HepG2 (cell line): ENCODE data around the gene TNFSF11. TPM values are rescaled to one million over a fixed set of nuclear protein-coding genes. Genes with fewer than 3 reads are reported as not detected.

Source experiments
- ATAC-seq: fragments of 200-7000 bp; cut with Tn5 transposase; 3 replicates; pipeline ENCODE4 v1.9.1; 2020; ENCODE audit warnings: mild to moderate bottlenecking, moderate library complexity
- BruUV-seq: library from RNA; stranded (reverse); fragments of 400-500 nt; replicated peaks from 2 replicates; lab custom pipeline; 2021; lab: Mats Ljungman, UMichigan
- CTCF ChIA-PET: fragments of 300-600 bp; formaldehyde crosslinking; extraction: SDS; loops from one replicate; lab custom pipeline; 2021; ENCODE audit warnings: low total read pairs, inconsistent platforms, low intra/inter-chr PET ratio; lab: Yijun Ruan, JAX
- POLR2A ChIA-PET: fragments of 350-600 bp; sonication (Branson Sonifier 250); formaldehyde crosslinking; loops from one replicate; lab custom pipeline; 2020; ENCODE audit warnings: antibody characterized with exemption, inconsistent platforms; lab: Yijun Ruan, JAX
- DNase-seq: peaks from one replicate; pipeline ENCODE4 v3.0.0-alpha.2; 2015; ENCODE audit warnings: low spot score
- FAIRE-seq: peaks from 3 replicates; lab custom pipeline; 2011; peaks lifted over from hg19 to GRCh38; lab: Jason Lieb, UNC
- H2AFZ ChIP-seq: one replicate; pipeline ENCODE4 v1.6.1; 2011; ENCODE audit warnings: low read length, inconsistent platforms
- H3K27ac ChIP-seq: fragments of 300-600 bp; 3 replicates; pipeline ENCODE4 v1.8.0; 2011; ENCODE audit warnings: mixed run types, mild to moderate bottlenecking, mixed read lengths, low read length, inconsistent platforms; ENCODE audit not compliant: insufficient read depth; ENCODE audit errors: extremely low read length
- H3K27me3 ChIP-seq, 2 experiments: fragments of 200-600 bp in 1 of 2; 2 replicates in 1 of 2; 3 replicates in 1 of 2; pipeline versions ENCODE4 v1.6.0 to v1.8.0; 2011; ENCODE audit warnings: low read length in 2 of 2, mild to moderate bottlenecking in 2 of 2, moderate library complexity in 2 of 2, inconsistent platforms in 1 of 2; ENCODE audit not compliant: insufficient read depth in 2 of 2, control insufficient read depth in 1 of 2
- H3K36me3 ChIP-seq, 2 experiments: fragments of 200-600 bp in 1 of 2; replicated peaks in 1 of 2; 2 replicates in 1 of 2; 3 replicates in 1 of 2; pipeline versions ENCODE4 v1.5.1 to v1.8.0; 2011; ENCODE audit warnings: low read length in 2 of 2, inconsistent platforms in 1 of 2; ENCODE audit not compliant: insufficient read depth in 2 of 2, control insufficient read depth in 1 of 2
- H3K4me1 ChIP-seq: 2 replicates; pipeline ENCODE4 v1.5.1; 2012; ENCODE audit warnings: low read length, inconsistent platforms; ENCODE audit not compliant: insufficient read depth
- H3K4me2 ChIP-seq: 2 replicates; pipeline ENCODE4 v1.6.0; 2011; ENCODE audit warnings: low read depth, low read length, inconsistent platforms
- H3K4me3 ChIP-seq, 3 experiments: fragments of 200-600 bp in 1 of 3; sonication (generic), shearing (Covaris generic) in 1 of 3; replicated peaks in 1 of 3; 2 replicates each; pipeline ENCODE4 v1.5.1; 2011 to 2016; ENCODE audit warnings: low read length in 3 of 3, inconsistent platforms in 2 of 3, low read depth in 2 of 3, mild to moderate bottlenecking in 2 of 3, control low read depth in 1 of 3, mixed read lengths in 1 of 3; ENCODE audit not compliant: insufficient read depth in 1 of 3
- H3K79me2 ChIP-seq: one replicate; pipeline ENCODE4 v1.6.1; 2011; ENCODE audit warnings: low read length, inconsistent platforms; ENCODE audit not compliant: insufficient read depth
- H3K9ac ChIP-seq: 2 replicates; pipeline ENCODE4 v1.6.0; 2011; ENCODE audit warnings: mild to moderate bottlenecking, low read depth, low read length, inconsistent platforms; ENCODE audit not compliant: insufficient read depth
- H3K9me3 ChIP-seq: 2 replicates; pipeline ENCODE4 v1.5.1; 2012; ENCODE audit warnings: mild to moderate bottlenecking, low read length
- H4K20me1 ChIP-seq: 2 replicates; pipeline ENCODE4 v1.6.0; 2011; ENCODE audit warnings: inconsistent platforms, mild to moderate bottlenecking, low read length, moderate library complexity; ENCODE audit not compliant: insufficient read depth
- GLMP ChIP-seq: sonication (generic); formaldehyde crosslinking; IDR thresholded peaks from 2 replicates; pipeline ENCODE4 v1.9.0; 2021; ENCODE audit warnings: missing genetic modification reagents, mild to moderate bottlenecking, borderline replicate concordance
- HDAC1 ChIP-seq: sonication (generic); formaldehyde crosslinking; IDR thresholded peaks from 2 replicates; pipeline ENCODE4 v1.5.1; 2020; ENCODE audit warnings: mild to moderate bottlenecking, missing genetic modification reagents
- HMG20A ChIP-seq: IDR thresholded peaks from 2 replicates; pipeline ENCODE4 v1.6.1; 2016; ENCODE audit warnings: borderline replicate concordance
- HOXA7 ChIP-seq: sonication (generic); formaldehyde crosslinking; IDR thresholded peaks from 2 replicates; pipeline ENCODE4 v1.8.1; 2022; ENCODE audit warnings: mild to moderate bottlenecking, missing genetic modification reagents, moderate library complexity
- KLF15 ChIP-seq: sonication (generic); formaldehyde crosslinking; IDR thresholded peaks from 2 replicates; pipeline ENCODE4 v1.8.1; 2023; ENCODE audit warnings: borderline replicate concordance, mild to moderate bottlenecking, inconsistent platforms, missing genetic modification reagents, mixed read lengths
- KLF9 ChIP-seq: IDR thresholded peaks from 2 replicates; pipeline ENCODE4 v1.6.1; 2016; ENCODE audit warnings: low read depth
- SP140L ChIP-seq: sonication (generic); formaldehyde crosslinking; IDR thresholded peaks from 2 replicates; pipeline ENCODE4 v1.4.0; 2020; ENCODE audit warnings: missing genetic modification reagents, borderline replicate concordance
- ZBTB26 ChIP-seq: IDR thresholded peaks from 2 replicates; pipeline ENCODE4 v1.6.1; 2016; ENCODE audit warnings: missing compliant biosample characterization, missing genetic modification reagents, borderline replicate concordance
- ZSCAN12 ChIP-seq: sonication (generic); formaldehyde crosslinking; IDR thresholded peaks from 2 replicates; pipeline ENCODE4 v1.9.0; 2021; ENCODE audit warnings: mild to moderate bottlenecking, missing genetic modification reagents
- ZXDC ChIP-seq: sonication (generic); formaldehyde crosslinking; IDR thresholded peaks from 2 replicates; pipeline ENCODE4 v1.5.0; 2020; ENCODE audit warnings: mild to moderate bottlenecking, missing genetic modification reagents
- in situ Hi-C: cut with HindIII; loops from 2 replicates; pipeline ENCODE4 v1.10.0; 2017; ENCODE audit warnings: low pct_unique_long_range_greater_than_20kb; ENCODE audit not compliant: extremely low pct_ligation_motif_present
- intact Hi-C: fragments of 100-400 bp; cut with micrococcal nuclease; formaldehyde crosslinking; loops from one replicate; pipeline ENCODE4 v1.10.0; 2022; ENCODE audit not compliant: unreplicated experiment
- polyA plus RNA-seq, 8 experiments: library from polyadenylated mRNA; depleted of rRNA in 3 of 8; stranded (reverse) in 7 of 8; unstranded in 1 of 8; fragments of >200 nt; fragmentation: Illumina TruSeq in 4 of 8; extraction: Trizol in 4 of 8; gene quantifications; 2 replicates each; pipeline versions ENCODE4 v1.2.1 to v1.2.3, GENCODE V29; 2011 to 2016; ENCODE audit warnings: low read depth in 4 of 8, missing spikeins in 1 of 8, mixed read lengths in 1 of 8; ENCODE audit not compliant: insufficient read depth in 1 of 8
- total RNA-seq, 5 experiments: library from RNA; depleted of rRNA; stranded (reverse); fragments of >200 nt; fragmentation: Illumina TruSeq; extraction: Trizol; gene quantifications; 2 replicates each; pipeline ENCODE4 v1.2.3, GENCODE V29; 2016; ENCODE audit warnings: low read depth in 1 of 5

TNFSF11 gene
- total and polyA plus RNA-seq, 2 of the 13 experiments (the other 11 are each of a cell fraction or from before 2014, with no cell fraction given): 0.03 TPM; not detected in 1

GRCh38 chr13:42633495-42633894, 59.5 kb downstream of the TNFSF11 start:
- ChIA-PET CTCF (no interaction called here), POLR2A (no interaction called here)
- H3K4me2 ChIP-seq: no peak overlapping the region
- BruUV-seq: no TSS peak
- in situ Hi-C loops (no loop called here), intact Hi-C loops (no loop called here)
- H2AFZ ChIP-seq: no peak overlapping the region
- H3K9me3 ChIP-seq: no peaks in the 10 kb centered on the region
- no peaks in the 10 kb centered on the region for H4K20me1 ChIP-seq
- no peak overlapping the region for H3K27ac ChIP-seq
- FAIRE-seq (no peak), ATAC-seq (no peak), DNase-seq (no peak)
- TF ChIP-seq HDAC1 (CRISPR knock-in tag): no peak
- no peak for TF ChIP-seq ZSCAN12 (CRISPR knock-in tag)
- no peak for TF ChIP-seq HMG20A (CRISPR knock-in tag)
- TF ChIP-seq GLMP (CRISPR knock-in tag): no peak
- no peak for TF ChIP-seq HOXA7 (CRISPR knock-in tag)
- TF ChIP-seq ZXDC (CRISPR knock-in tag): no peak
- TF ChIP-seq KLF15: no peak
- TF ChIP-seq KLF9 (CRISPR knock-in tag): no peak
- no peak for TF ChIP-seq ZBTB26 (CRISPR knock-in tag)
- TF ChIP-seq SP140L (CRISPR knock-in tag): no peak
- no peak overlapping the region for H3K4me3 ChIP-seq
- H3K4me1 ChIP-seq: no peaks in the 10 kb centered on the region
- H3K79me2 ChIP-seq: no peaks in the 10 kb centered on the region
- no peaks in the 10 kb centered on the region for H3K36me3 ChIP-seq
- H3K27me3 ChIP-seq: no peaks in the 10 kb centered on the region; a peak in 1 of 5 replicates
- H3K9ac ChIP-seq: no peak overlapping the region
